Right lobe of liver (tissue), 6 donors: ENCODE data around the gene IFNA8. TPM values are rescaled to one million over a fixed set of nuclear protein-coding genes. Genes with fewer than 3 reads are reported as not detected.

Experiments
- ATAC-seq, 4 donors: fragments of 200-7000 bp; cut with Tn5 transposase; one replicate each; pipeline ENCODE4 v1.9.1; 2020; ENCODE audit warnings: mild to moderate bottlenecking in 4 of 4, moderate library complexity in 4 of 4
- DNase-seq, 3 donors: peaks; one replicate each; pipeline ENCODE4 v3.0.0-alpha.2; 2020
- H3K27ac ChIP-seq, 3 donors: fragments of 200-600 bp; one replicate each; pipeline ENCODE4 v1.8.0; 2022
- H3K27me3 ChIP-seq, 2 donors: fragments of 200-600 bp; one replicate each; pipeline ENCODE4 v1.8.0; 2022
- H3K36me3 ChIP-seq, 4 donors: fragments of 200-600 bp; sonication (generic) in 1 of 4; one replicate each; pipeline versions ENCODE4 v1.5.1 to v1.8.0; 2017 to 2022; ENCODE audit warnings: control low read depth in 1 of 4
- H3K4me1 ChIP-seq, 4 donors: fragments of 200-600 bp; sonication (generic) in 1 of 4; one replicate each; pipeline versions ENCODE4 v1.5.1 to v1.8.0; 2017 to 2022; ENCODE audit warnings: control low read depth in 1 of 4
- H3K4me3 ChIP-seq, 3 donors: fragments of 200-600 bp; one replicate each; pipeline ENCODE4 v1.8.0; 2022
- H3K9me3 ChIP-seq, 4 donors: fragments of 200-600 bp; sonication (generic) in 1 of 4; one replicate each; pipeline versions ENCODE4 v1.5.1 to v1.8.0; 2017 to 2022; ENCODE audit warnings: control low read depth in 1 of 4
- CTCF ChIP-seq, 4 donors: fragments of 200-600 bp in 3 of 4; fragments of 450-650 bp in 1 of 4; IDR thresholded peaks; one replicate each; pipeline versions ENCODE4 v1.5.1 to v1.8.0; 2016 to 2022; ENCODE audit warnings: antibody characterized with exemption in 4 of 4, mild to moderate bottlenecking in 2 of 4
- POLR2A ChIP-seq: fragments of 450-650 bp; IDR thresholded peaks from one replicate; pipeline ENCODE4 v1.6.1; 2017; ENCODE audit warnings: antibody characterized with exemption, mild to moderate bottlenecking
- WGBS: methylation state at CpG from one replicate; pipeline ENCODE4 v1.1.6; 2018; ENCODE audit warnings: low coverage, low lambda C conversion rate; ENCODE audit not compliant: insufficient coverage; ENCODE audit errors: missing lambda C conversion rate; 5-methylcytosine and 5-hydroxymethylcytosine counted together
- intact Hi-C, 2 donors: fragments of 100-400 bp; cut with DNase I; formaldehyde crosslinking; loops; one replicate each; pipeline versions ENCODE4 v1.11.2 to v1.14.1; 2022
- total RNA-seq, 6 experiments: library from RNA; depleted of rRNA in 2 of 6; stranded (reverse); fragments of >200 nt in 2 of 6; fragmentation: NEBNext Ultra II Directional in 3 of 6; extraction: Animal tissue kit (Norgen Biotek cat#: 25700) in 3 of 6; gene quantifications; one replicate each; pipeline versions ENCODE4 v1.1.0 to v1.2.4, GENCODE V29; 2016 to 2023
- donor health status: DM: no; HTN: yes; CAD: no.
- donor health status: DM: no; HTN: no; CAD: no.
- donor health status: DM: no; HTN: no; CAD: no.
- donor health status: DM: no; HTN: yes; CAD: no.
- donor health status: DM: no; HTN: yes; CAD: no.

IFNA8 gene
- total RNA-seq, 6 experiments from 2014 or later = not detected

DNA sequence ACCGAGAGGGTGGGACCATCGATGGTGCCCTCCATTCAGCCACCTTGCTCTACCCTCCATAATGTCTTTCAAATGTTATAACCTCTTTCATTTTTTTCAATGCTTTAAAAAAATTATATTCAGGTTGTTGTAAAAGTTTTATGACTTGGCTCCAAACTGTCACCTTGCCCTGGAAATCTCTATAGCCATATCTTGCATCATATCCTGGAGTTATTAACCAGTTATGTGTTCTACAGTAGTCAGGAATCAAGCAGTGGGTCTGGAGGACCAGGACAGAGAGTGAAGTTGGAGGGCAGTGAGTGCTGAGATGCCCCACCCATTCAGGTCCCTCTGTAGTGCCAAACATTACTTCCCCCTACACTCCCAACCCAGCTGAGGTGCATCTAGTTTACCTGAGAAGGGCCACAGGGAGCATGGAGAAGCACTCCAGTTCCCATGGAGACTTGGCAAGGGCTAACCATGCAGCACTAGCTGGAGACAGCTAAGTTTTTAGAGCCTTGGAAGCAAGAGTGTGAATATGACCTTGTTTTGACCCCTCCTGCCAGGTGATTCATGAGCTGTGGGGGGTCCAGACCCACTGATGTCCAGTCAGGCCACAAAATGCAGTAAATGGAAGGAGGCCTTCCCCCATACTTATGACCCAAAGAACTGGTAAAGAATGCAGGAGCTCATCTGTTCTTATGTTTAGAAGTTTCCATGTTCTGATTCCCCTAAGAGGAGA, 5.5 kb downstream of the IFNA8 start:
- no peaks in the 10 kb centered on the region for H3K4me1 ChIP-seq
- WGBS = 82% methylated on average over 2 of the region's 2 CpGs
- DNase-seq = no peak
- ATAC-seq = no peak
- H3K27ac ChIP-seq = no peak overlapping the region
- no peaks in the 10 kb centered on the region for H3K36me3 ChIP-seq
- no peaks in the 10 kb centered on the region for H3K9me3 ChIP-seq
- no peak for TF ChIP-seq CTCF (IDR thresholded peaks at IDR 0.05)
- no peak overlapping the region for H3K4me3 ChIP-seq
- intact Hi-C loops = no loop called here
- no peaks in the 10 kb centered on the region for H3K27me3 ChIP-seq

- Histone ChIP-seq H3K4me1 (no peaks in the 10 kb centered on the region), H3K36me3 (no peaks in the 10 kb centered on the region), H3K27ac (no peak overlapping the region), H3K9me3 (no peaks in the 10 kb centered on the region), H3K4me3 (no peak overlapping the region), H3K27me3 (no peaks in the 10 kb centered on the region)
- intact Hi-C loops = no loop called here
- TF ChIP-seq POLR2A (no peak), CTCF (IDR thresholded peaks at IDR 0.05) (no peak)
- ATAC-seq = no peak
- no peak for DNase-seq
- 55% methylated on average over 5 of the region's 5 CpGs for WGBS
These were observed 6.8 kb downstream of the IFNA8 start for GRCh38 chr9:21415493-21416267.

DNA sequence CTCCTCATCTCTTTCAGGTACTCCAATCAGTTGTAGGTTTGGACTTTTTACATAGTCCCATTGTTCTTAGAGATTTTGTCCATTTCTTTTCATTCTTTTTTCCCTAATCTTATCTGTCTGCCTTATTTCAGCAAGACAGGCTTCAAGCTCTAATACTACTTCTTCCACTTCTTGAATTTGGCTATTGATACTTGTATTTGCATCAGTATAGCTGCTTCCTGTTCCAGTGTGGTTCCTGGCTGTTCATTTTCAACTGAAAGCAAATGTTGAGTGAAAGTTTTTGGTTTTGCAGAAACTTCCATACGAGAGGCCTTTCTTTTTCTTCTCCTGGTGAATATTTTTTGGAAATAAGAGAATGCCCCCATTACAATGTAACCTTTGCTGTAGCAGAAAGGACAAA, 19.3 kb downstream of the IFNA8 start:
- 36% methylated on average over 1 of the region's 1 CpG for WGBS
- intact Hi-C loops = no loop called here
- H3K9me3 ChIP-seq = no peaks in the 10 kb centered on the region
- DNase-seq (no peak), ATAC-seq (no peak)
- TF ChIP-seq CTCF (IDR thresholded peaks at IDR 0.05) (no peak), POLR2A (no peak)
- H3K36me3 ChIP-seq = no peaks in the 10 kb centered on the region
- H3K4me1 ChIP-seq = no peaks in the 10 kb centered on the region
- no peaks in the 10 kb centered on the region for H3K27me3 ChIP-seq
- H3K4me3 ChIP-seq = no peak overlapping the region
- H3K27ac ChIP-seq = no peak overlapping the region

- Histone ChIP-seq H3K27ac (no peak overlapping the region), H3K27me3 (no peaks in the 10 kb centered on the region), H3K9me3 (no peaks in the 10 kb centered on the region), H3K4me1 (no peaks in the 10 kb centered on the region), H3K36me3 (no peaks in the 10 kb centered on the region), H3K4me3 (no peak overlapping the region)
- DNase-seq (no peak), ATAC-seq (no peak)
- intact Hi-C loops = no loop called here
- no peak for TF ChIP-seq CTCF (IDR thresholded peaks at IDR 0.05)
- no peak for TF ChIP-seq POLR2A
- 29% methylated on average over 2 of the region's 2 CpGs for WGBS
These were observed 20.3 kb downstream of the IFNA8 start for GRCh38 chr9:21429191-21429590.
